GM12873 (cell line): ENCODE results near the gene CAPN5.

Source experiments
- TF ChIP-seq, protein P1 (sequence below): IDR thresholded peaks from 2 replicates; pipeline ENCODE4 v1.5.1; 2012; ENCODE audit warnings: low read depth, mild to moderate bottlenecking, moderate library complexity, low read length, control low read depth; ENCODE audit not compliant: insufficient read depth; ENCODE audit errors: missing control alignments

Gene CAPN5

GRCh38 chr11:77029829-77030228 is 36.9 kb upstream of the CAPN5 start:
- TF ChIP-seq, protein P1, sequence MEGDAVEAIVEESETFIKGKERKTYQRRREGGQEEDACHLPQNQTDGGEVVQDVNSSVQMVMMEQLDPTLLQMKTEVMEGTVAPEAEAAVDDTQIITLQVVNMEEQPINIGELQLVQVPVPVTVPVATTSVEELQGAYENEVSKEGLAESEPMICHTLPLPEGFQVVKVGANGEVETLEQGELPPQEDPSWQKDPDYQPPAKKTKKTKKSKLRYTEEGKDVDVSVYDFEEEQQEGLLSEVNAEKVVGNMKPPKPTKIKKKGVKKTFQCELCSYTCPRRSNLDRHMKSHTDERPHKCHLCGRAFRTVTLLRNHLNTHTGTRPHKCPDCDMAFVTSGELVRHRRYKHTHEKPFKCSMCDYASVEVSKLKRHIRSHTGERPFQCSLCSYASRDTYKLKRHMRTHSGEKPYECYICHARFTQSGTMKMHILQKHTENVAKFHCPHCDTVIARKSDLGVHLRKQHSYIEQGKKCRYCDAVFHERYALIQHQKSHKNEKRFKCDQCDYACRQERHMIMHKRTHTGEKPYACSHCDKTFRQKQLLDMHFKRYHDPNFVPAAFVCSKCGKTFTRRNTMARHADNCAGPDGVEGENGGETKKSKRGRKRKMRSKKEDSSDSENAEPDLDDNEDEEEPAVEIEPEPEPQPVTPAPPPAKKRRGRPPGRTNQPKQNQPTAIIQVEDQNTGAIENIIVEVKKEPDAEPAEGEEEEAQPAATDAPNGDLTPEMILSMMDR = no peak

DNA sequence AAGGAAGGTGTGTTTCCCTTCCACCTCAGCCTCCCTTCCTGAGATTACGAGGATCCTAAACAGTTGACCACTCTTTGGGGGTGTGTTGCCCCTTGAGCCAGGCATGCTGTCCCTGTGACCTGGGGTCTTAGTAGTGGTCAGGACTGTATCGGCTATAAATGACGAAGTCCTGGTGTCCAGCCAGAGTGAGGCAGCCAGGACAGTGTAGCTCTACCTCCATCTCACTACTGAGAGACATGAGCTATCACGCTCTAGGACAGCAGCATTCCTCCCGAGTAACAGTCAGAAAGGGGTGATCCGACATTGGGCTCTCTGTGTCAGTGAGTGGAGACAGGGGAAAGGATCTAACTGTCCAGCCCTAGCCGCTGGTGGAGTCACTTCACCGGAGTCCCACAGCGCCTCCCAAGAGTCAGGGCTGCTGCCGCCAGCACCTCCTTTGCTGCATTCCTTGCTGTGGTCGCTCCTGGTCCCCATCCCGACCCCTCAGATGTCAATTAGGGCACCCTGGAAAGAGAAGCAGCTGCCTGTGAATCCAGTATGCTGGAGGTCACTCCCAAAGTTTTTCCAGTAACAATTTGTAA is 35.8 kb upstream of the CAPN5 start:
- TF ChIP-seq, protein P1 = no peak

DNA sequence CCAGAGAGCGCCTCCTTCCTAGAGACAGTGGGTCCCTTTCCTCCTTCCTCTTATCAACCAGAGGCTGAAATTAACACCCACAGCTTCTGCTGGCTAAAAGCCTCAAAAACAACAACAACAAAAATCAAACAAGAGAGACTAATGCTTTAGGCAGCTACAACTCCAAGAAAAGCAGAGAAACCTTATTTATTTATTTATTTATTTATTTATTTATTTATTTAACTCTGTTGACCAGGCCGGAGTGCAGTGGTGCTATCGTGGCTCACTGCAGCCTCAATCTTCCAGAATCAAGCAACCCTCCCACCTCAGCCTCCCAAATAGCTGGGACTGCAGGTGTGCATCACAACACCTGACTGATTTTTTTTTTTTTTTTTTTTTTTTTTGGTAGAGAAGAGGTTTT is 35.2 kb upstream of the CAPN5 start:
- TF ChIP-seq, protein P1 = no peak

GRCh38 chr11:77035039-77035438 is 31.7 kb upstream of the CAPN5 start:
- TF ChIP-seq, protein P1 = no peak

DNA sequence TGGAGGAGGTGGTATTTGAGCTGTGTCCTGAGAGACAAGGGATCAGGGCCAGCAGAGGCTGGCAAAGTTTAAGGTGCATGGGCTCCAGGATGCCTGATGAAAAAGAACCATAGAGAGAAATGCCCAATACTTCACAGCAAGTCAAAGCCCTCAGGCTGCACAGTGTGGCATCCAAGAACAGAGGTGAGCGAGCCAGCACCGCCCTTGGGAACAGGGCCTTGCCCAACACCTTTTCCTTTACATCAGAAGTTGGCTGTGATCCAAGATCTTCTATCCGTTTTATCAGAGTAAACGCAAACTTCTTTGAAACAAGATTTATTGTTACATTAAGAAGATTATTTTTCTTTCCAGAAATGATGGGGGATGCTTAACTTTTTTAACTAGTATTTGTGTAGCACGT is 31.2 kb upstream of the CAPN5 start:
- TF ChIP-seq, protein P1 = no peak

DNA sequence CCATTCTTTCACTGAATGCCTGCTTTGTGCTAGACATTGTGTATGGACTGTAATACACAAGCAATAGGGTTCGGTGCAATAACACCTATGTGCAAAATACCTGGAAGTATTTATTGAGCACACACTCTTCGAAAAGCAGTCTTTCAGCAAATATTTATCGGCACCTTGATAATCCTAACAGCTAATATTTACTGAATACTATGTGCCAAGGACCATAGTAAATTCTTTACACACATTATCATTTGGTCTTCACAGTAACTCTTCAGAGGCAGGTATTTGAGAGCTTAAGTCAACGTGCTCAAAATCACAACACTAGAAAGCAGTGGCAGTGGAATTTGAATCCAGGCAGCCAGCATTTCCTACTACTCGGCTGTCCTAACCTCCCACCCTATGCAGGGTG is 30.4 kb upstream of the CAPN5 start:
- TF ChIP-seq, protein P1 = no peak

GRCh38 chr11:77037057-77037456 is 29.7 kb upstream of the CAPN5 start:
- TF ChIP-seq, protein P1 = no peak
